ENCODE results near the gene NFKBIZ. TPM values are rescaled to one million over a fixed set of nuclear protein-coding genes. Genes with fewer than 3 reads are reported as not detected.
"Not testable (repeated sequence)": the region's sequence is repeated elsewhere in the genome, so short reads cannot be mapped to it uniquely, and the experiment has no call there.

The NFKBIZ gene
- total RNA-seq, 1 experiment from 2014 or later, result 9.6 TPM

- peak; percentile 62 for DNase-seq (ENCODE audit: low read depth)
These were observed 24.3 kb downstream of the NFKBIZ start for GRCh38 chr3:101873619-101874018.

GRCh38 chr3:101876142-101876541 is 26.8 kb downstream of the NFKBIZ start:
- peak; percentile 34 for DNase-seq (ENCODE audit: low read depth)

GRCh38 chr3:101878589-101878988 is 29.3 kb downstream of the NFKBIZ start:
- DNase-seq (ENCODE audit: low read depth), result no peak

- DNase-seq (ENCODE audit: low read depth), result no peak
These were observed 29.8 kb downstream of the NFKBIZ start for GRCh38 chr3:101879102-101879501.

GRCh38 chr3:101879623-101880284 is 30.4 kb downstream of the NFKBIZ start:
- no peak for DNase-seq (ENCODE audit: low read depth)

- DNase-seq (ENCODE audit: low read depth), result no peak
These were observed 35.5 kb downstream of the NFKBIZ start for GRCh38 chr3:101884776-101885175.

- not testable (repeated sequence) for DNase-seq (ENCODE audit: low read depth)
These were observed 36.3 kb downstream of the NFKBIZ start for GRCh38 chr3:101885584-101885983.

GRCh38 chr3:101886626-101887025 is 37.3 kb downstream of the NFKBIZ start:
- no peak for DNase-seq (ENCODE audit: low read depth)

GRCh38 chr3:101888653-101889052 is 39.3 kb downstream of the NFKBIZ start:
- no peak for DNase-seq (ENCODE audit: low read depth)

- peak; percentile 93 for DNase-seq (ENCODE audit: low read depth)
These were observed 41.4 kb downstream of the NFKBIZ start for GRCh38 chr3:101890716-101891115.

GRCh38 chr3:101892648-101893047 is 43.3 kb downstream of the NFKBIZ start:
- no peak for DNase-seq (ENCODE audit: low read depth)

- DNase-seq (ENCODE audit: low read depth), result no peak
These were observed 46.9 kb downstream of the NFKBIZ start for GRCh38 chr3:101896083-101896757.

GRCh38 chr3:101897013-101897412 is 47.7 kb downstream of the NFKBIZ start:
- no peak for DNase-seq (ENCODE audit: low read depth)

- DNase-seq (ENCODE audit: low read depth), result no peak
These were observed 48.7 kb downstream of the NFKBIZ start for GRCh38 chr3:101898039-101898438.

- DNase-seq (ENCODE audit: low read depth), result no peak
These were observed 49.4 kb downstream of the NFKBIZ start for GRCh38 chr3:101898752-101899169.

- DNase-seq (ENCODE audit: low read depth), result peak; percentile 49
These were observed 51.0 kb downstream of the NFKBIZ start for GRCh38 chr3:101900316-101900715.

GRCh38 chr3:101900736-101901135 is 51.4 kb downstream of the NFKBIZ start:
- no peak for DNase-seq (ENCODE audit: low read depth)

- DNase-seq (ENCODE audit: low read depth), result peak; percentile 96
These were observed 52.7 kb downstream of the NFKBIZ start for GRCh38 chr3:101902041-101902440.

GRCh38 chr3:101903451-101903871 is 54.1 kb downstream of the NFKBIZ start:
- peak; percentile 83 for DNase-seq (ENCODE audit: low read depth)

- DNase-seq (ENCODE audit: low read depth), result not testable (repeated sequence)
These were observed 56.3 kb downstream of the NFKBIZ start for GRCh38 chr3:101905573-101905972.

Data from M059J (cell line).